MCF 10A (cell line): ENCODE measurements around the gene NECAB2. TPM values are rescaled to one million over a fixed set of nuclear protein-coding genes. Genes with fewer than 3 reads are reported as not detected.

Source experiments
- BruUV-seq: library from RNA; stranded (reverse); fragments of 400-500 nt; replicated peaks from 2 replicates; lab custom pipeline; 2021; lab: Mats Ljungman, UMichigan
- CTCF ChIA-PET: fragments of 300-600 bp; sonication (Branson Sonifier 250); formaldehyde crosslinking; extraction: SDS; loops from one replicate; lab custom pipeline; 2021; ENCODE audit warnings: antibody characterized with exemption, inconsistent platforms; lab: Yijun Ruan, JAX
- POLR2A ChIA-PET: fragments of 300-600, 350-650 bp; sonication (Branson Sonifier 250); formaldehyde crosslinking; extraction: SDS; loops from one replicate; lab custom pipeline; 2020; ENCODE audit warnings: antibody characterized with exemption, inconsistent platforms; lab: Yijun Ruan, JAX
- DNase-seq: peaks from one replicate; pipeline ENCODE4 v3.0.0-alpha.2; 2018; ENCODE audit not compliant: unreplicated experiment
- H3K27ac Mint-ChIP-seq: one replicate; pipeline ENCODE4 v1.8.0; 2022; ENCODE audit warnings: mild to moderate bottlenecking, low read depth, mixed read lengths; ENCODE audit not compliant: unreplicated experiment
- H3K27me3 Mint-ChIP-seq: one replicate; pipeline ENCODE4 v1.8.0; 2022; ENCODE audit warnings: mixed read lengths; ENCODE audit not compliant: insufficient read depth, unreplicated experiment
- H3K36me3 Mint-ChIP-seq: one replicate; pipeline ENCODE4 v1.8.0; 2022; ENCODE audit warnings: mild to moderate bottlenecking, moderate library complexity, mixed read lengths; ENCODE audit not compliant: insufficient read depth, unreplicated experiment
- H3K4me1 Mint-ChIP-seq: one replicate; pipeline ENCODE4 v1.8.0; 2022; ENCODE audit warnings: mixed read lengths; ENCODE audit not compliant: insufficient read depth, unreplicated experiment
- H3K4me3 Mint-ChIP-seq: one replicate; pipeline ENCODE4 v1.8.0; 2022; ENCODE audit warnings: mild to moderate bottlenecking, moderate library complexity, mixed read lengths; ENCODE audit not compliant: unreplicated experiment
- H3K9me3 Mint-ChIP-seq: one replicate; pipeline ENCODE4 v1.8.0; 2022; ENCODE audit warnings: mixed read lengths; ENCODE audit not compliant: unreplicated experiment
- CTCF ChIP-seq: fragments of 200-600 bp; IDR thresholded peaks from one replicate; pipeline ENCODE4 v1.8.0; 2022; ENCODE audit warnings: antibody characterized with exemption, mild to moderate bottlenecking; ENCODE audit not compliant: unreplicated experiment
- intact Hi-C: fragments of 100-400 bp; cut with micrococcal nuclease; formaldehyde crosslinking; loops from 2 replicates; pipeline ENCODE4 v1.14.1; 2022
- total RNA-seq: library from RNA; stranded (reverse); gene quantifications from 2 replicates; pipeline ENCODE4 v1.2.3, GENCODE V29; 2022

NECAB2 gene
- total RNA-seq, 1 experiment from 2014 or later, result 2.3 TPM

- POLR2A ChIA-PET, result no interaction called here
- no peak for TF ChIP-seq CTCF
- no TSS peak for BruUV-seq
- CTCF ChIA-PET, result interaction anchor here (0.6 to 5.1 kb wide), 7 partner anchors 17 to 87 kb away, joined by 3 to 52 read pairs (median 4); partner anchors contain the start of gene OSGIN1
- Mint-ChIP-seq H3K27ac (no peak overlapping the region), H3K4me3 (no peak overlapping the region), H3K4me1 (peaks cover 12% of the 10 kb centered on the region), H3K27me3 (peaks cover 41% of the 10 kb centered on the region), H3K36me3 (no peaks in the 10 kb centered on the region), H3K9me3 (no peaks in the 10 kb centered on the region)
- intact Hi-C loops, result no loop called here
- DNase-seq, result no peak
These were observed 74.9 kb downstream of the NECAB2 start for GRCh38 chr16:84042879-84043485.

- peaks cover 12% of the 10 kb centered on the region for H3K4me1 Mint-ChIP-seq
- no peaks in the 10 kb centered on the region for H3K9me3 Mint-ChIP-seq
- BruUV-seq, result no TSS peak
- peaks cover 36% of the 10 kb centered on the region for H3K27me3 Mint-ChIP-seq
- intact Hi-C loops, result loop anchor here (1.0 kb wide), 1 partner anchor 87 kb away; no protein-coding TSS in a partner anchor
- no peak overlapping the region for H3K27ac Mint-ChIP-seq
- ChIA-PET CTCF (interaction anchor here (0.6 to 5.1 kb wide), 9 partner anchors 17 to 193 kb away, joined by 3 to 52 read pairs (median 4); partner anchors contain the start of gene OSGIN1), POLR2A (no interaction called here)
- DNase-seq, result no peak
- H3K36me3 Mint-ChIP-seq, result no peaks in the 10 kb centered on the region
- H3K4me3 Mint-ChIP-seq, result no peak overlapping the region
- no peak for TF ChIP-seq CTCF
These were observed 75.6 kb downstream of the NECAB2 start for GRCh38 chr16:84043486-84044117.

GRCh38 chr16:84044118-84044488, 76.1 kb downstream of the NECAB2 start:
- peak; percentile 57 for DNase-seq
- Mint-ChIP-seq H3K27ac (no peak overlapping the region), H3K27me3 (peaks cover 31% of the 10 kb centered on the region), H3K9me3 (no peaks in the 10 kb centered on the region), H3K4me3 (no peak overlapping the region), H3K4me1 (peaks cover 12% of the 10 kb centered on the region), H3K36me3 (no peaks in the 10 kb centered on the region)
- CTCF ChIA-PET, result interaction anchor here (0.6 to 4.6 kb wide), 6 partner anchors 17 to 192 kb away, joined by 3 to 24 read pairs (median 4); no protein-coding TSS in a partner anchor
- intact Hi-C loops, result loop anchor here (1.0 kb wide), 1 partner anchor 88 kb away; no protein-coding TSS in a partner anchor
- POLR2A ChIA-PET, result no interaction called here
- no TSS peak for BruUV-seq
- TF ChIP-seq CTCF, result peak; percentile 57
